Measurements from ENCODE around the gene ZNFX1.
"Not testable (repeated sequence)": the region's sequence is repeated elsewhere in the genome, so short reads cannot be mapped to it uniquely, and the experiment has no call there.

The ZNFX1 gene

GRCh38 chr20:49278036-49278817, at the start of gene ZNFX1:
TSS of gene ZNFX1 (minus strand) at chr20:49278057. CDS start at chr20:49275839, 2,218 bp downstream.
- DNase-seq (ENCODE audit: low read depth) = peak; percentile 91
- H3K4me3 ChIP-seq (ENCODE audit: low read depth, low read length) = peak within 1 kb of the TSS; percentile 98

GRCh38 chr20:49326026-49326425, 48.2 kb upstream of the ZNFX1 start:
- DNase-seq (ENCODE audit: low read depth) = no peak

GRCh38 chr20:49324306-49324705, 46.4 kb upstream of the ZNFX1 start:
- H3K4me3 ChIP-seq (ENCODE audit: low read depth, low read length) = no peak overlapping the region
- DNase-seq (ENCODE audit: low read depth) = no peak

More at GRCh38 chr20:49326026-49326425, 48.2 kb upstream of the ZNFX1 start:
- H3K4me3 ChIP-seq (ENCODE audit: low read depth, low read length) = no peak overlapping the region

GRCh38 chr20:49323622-49324238, 45.9 kb upstream of the ZNFX1 start:
- H3K4me3 ChIP-seq (ENCODE audit: low read depth, low read length) = no peak overlapping the region
- DNase-seq (ENCODE audit: low read depth) = peak; percentile 7

- no peak overlapping the region for H3K4me3 ChIP-seq (ENCODE audit: low read depth, low read length)
- no peak for DNase-seq (ENCODE audit: low read depth)
These were observed 42.6 kb upstream of the ZNFX1 start for GRCh38 chr20:49320460-49320859.

- no peak for DNase-seq (ENCODE audit: low read depth)
- no peak overlapping the region for H3K4me3 ChIP-seq (ENCODE audit: low read depth, low read length)
These were observed 41.5 kb upstream of the ZNFX1 start for GRCh38 chr20:49319208-49319809.

GRCh38 chr20:49318430-49319207, 40.8 kb upstream of the ZNFX1 start:
- DNase-seq (ENCODE audit: low read depth) = no peak
- H3K4me3 ChIP-seq (ENCODE audit: low read depth, low read length) = peak overlapping the region; percentile 15

- DNase-seq (ENCODE audit: low read depth) = no peak
- peak overlapping the region; percentile 15 for H3K4me3 ChIP-seq (ENCODE audit: low read depth, low read length)
These were observed 40.2 kb upstream of the ZNFX1 start for GRCh38 chr20:49318091-49318429.

- H3K4me3 ChIP-seq (ENCODE audit: low read depth, low read length) = no peak overlapping the region
- DNase-seq (ENCODE audit: low read depth) = no peak
These were observed 38.8 kb upstream of the ZNFX1 start for GRCh38 chr20:49316704-49317103.

GRCh38 chr20:49315580-49315979, 37.7 kb upstream of the ZNFX1 start:
- H3K4me3 ChIP-seq (ENCODE audit: low read depth, low read length) = no peak overlapping the region
- no peak for DNase-seq (ENCODE audit: low read depth)

GRCh38 chr20:49314052-49314451, 36.2 kb upstream of the ZNFX1 start:
- DNase-seq (ENCODE audit: low read depth) = not testable (repeated sequence)

GRCh38 chr20:49313283-49313682, 35.4 kb upstream of the ZNFX1 start:
- H3K4me3 ChIP-seq (ENCODE audit: low read depth, low read length) = no peak overlapping the region
- no peak for DNase-seq (ENCODE audit: low read depth)

More at GRCh38 chr20:49314052-49314451, 36.2 kb upstream of the ZNFX1 start:
- not testable (repeated sequence) for H3K4me3 ChIP-seq (ENCODE audit: low read depth, low read length)

- DNase-seq (ENCODE audit: low read depth) = no peak
- no peak overlapping the region for H3K4me3 ChIP-seq (ENCODE audit: low read depth, low read length)
These were observed 34.8 kb upstream of the ZNFX1 start for GRCh38 chr20:49312661-49313060.

- H3K4me3 ChIP-seq (ENCODE audit: low read depth, low read length) = no peak overlapping the region
- no peak for DNase-seq (ENCODE audit: low read depth)
These were observed 32.8 kb upstream of the ZNFX1 start for GRCh38 chr20:49310705-49311104.

GRCh38 chr20:49308875-49309274, 31.0 kb upstream of the ZNFX1 start:
- DNase-seq (ENCODE audit: low read depth) = no peak
- no peak overlapping the region for H3K4me3 ChIP-seq (ENCODE audit: low read depth, low read length)

GRCh38 chr20:49306903-49307620, 29.2 kb upstream of the ZNFX1 start:
- H3K4me3 ChIP-seq (ENCODE audit: low read depth, low read length) = no peak overlapping the region
- no peak for DNase-seq (ENCODE audit: low read depth)

- no peak overlapping the region for H3K4me3 ChIP-seq (ENCODE audit: low read depth, low read length)
- DNase-seq (ENCODE audit: low read depth) = no peak
These were observed 25.3 kb upstream of the ZNFX1 start for GRCh38 chr20:49303065-49303552.

GRCh38 chr20:49297605-49298530, 20.0 kb upstream of the ZNFX1 start:
- no peak for DNase-seq (ENCODE audit: low read depth)
- no peak overlapping the region for H3K4me3 ChIP-seq (ENCODE audit: low read depth, low read length)
